Omental fat pad (tissue), 4 donors: ENCODE results near the gene PDGFD. TPM values are rescaled to one million over a fixed set of nuclear protein-coding genes. Genes with fewer than 3 reads are reported as not detected.

Source experiments
- ATAC-seq: fragments of 150-250 bp; one replicate; pipeline ENCODE4 v1.9.1; 2016; ENCODE audit warnings: mild to moderate bottlenecking, moderate library complexity; ENCODE audit not compliant: low FRiP score
- DNase-seq: peaks from one replicate; pipeline ENCODE4 v3.0.0-alpha.2; 2019; ENCODE audit warnings: low spot score
- total RNA-seq, 4 donors: library from RNA; depleted of rRNA; stranded (reverse); fragments of >200 nt; gene quantifications; one replicate each; pipeline ENCODE4 v1.1.0, GENCODE V29; 2016
- TF ChIP-seq, protein P1 (sequence below), 3 donors: fragments of 450-650 bp; IDR thresholded peaks; one replicate each; pipeline ENCODE4 v1.5.1; 2016 to 2017; ENCODE audit warnings: antibody characterized with exemption in 3 of 3, mild to moderate bottlenecking in 3 of 3, moderate library complexity in 2 of 3

The PDGFD gene
- total RNA-seq, 4 donors from 2014 or later = 11.3 to 63.1 (median 38.9) TPM

DNA sequence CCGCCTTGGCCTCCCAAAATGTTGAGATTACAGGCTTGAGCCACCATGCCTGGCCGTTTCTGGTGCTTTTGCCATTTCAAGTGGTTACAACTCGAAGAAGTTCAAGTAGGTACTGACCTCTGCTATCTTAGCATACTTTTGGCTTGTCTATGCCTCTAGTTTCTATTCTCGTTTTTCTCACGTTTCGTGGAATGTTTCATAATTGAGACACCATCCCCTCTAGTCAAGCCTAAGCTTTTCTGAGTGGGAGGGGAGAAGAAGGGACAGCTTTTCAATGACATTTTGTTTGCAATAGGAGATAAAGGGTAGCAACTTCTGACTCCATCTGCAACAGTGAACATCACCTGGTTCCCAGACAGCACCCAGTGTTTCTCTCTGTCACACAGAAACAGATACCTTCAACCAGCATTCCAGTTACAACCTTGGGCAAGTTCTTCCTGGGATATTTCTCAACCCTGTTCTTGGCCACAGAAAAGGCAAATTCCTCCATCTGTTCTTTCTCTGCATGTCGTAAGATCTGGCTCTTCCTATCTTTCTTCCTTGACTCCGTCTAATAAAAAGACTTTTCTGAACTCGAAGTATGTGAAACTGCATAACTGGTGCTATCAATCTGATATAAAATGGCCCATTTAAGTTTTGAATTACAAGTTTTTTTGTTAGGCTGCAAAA is 102.0 kb downstream of the PDGFD start:
- TF ChIP-seq, protein P1, sequence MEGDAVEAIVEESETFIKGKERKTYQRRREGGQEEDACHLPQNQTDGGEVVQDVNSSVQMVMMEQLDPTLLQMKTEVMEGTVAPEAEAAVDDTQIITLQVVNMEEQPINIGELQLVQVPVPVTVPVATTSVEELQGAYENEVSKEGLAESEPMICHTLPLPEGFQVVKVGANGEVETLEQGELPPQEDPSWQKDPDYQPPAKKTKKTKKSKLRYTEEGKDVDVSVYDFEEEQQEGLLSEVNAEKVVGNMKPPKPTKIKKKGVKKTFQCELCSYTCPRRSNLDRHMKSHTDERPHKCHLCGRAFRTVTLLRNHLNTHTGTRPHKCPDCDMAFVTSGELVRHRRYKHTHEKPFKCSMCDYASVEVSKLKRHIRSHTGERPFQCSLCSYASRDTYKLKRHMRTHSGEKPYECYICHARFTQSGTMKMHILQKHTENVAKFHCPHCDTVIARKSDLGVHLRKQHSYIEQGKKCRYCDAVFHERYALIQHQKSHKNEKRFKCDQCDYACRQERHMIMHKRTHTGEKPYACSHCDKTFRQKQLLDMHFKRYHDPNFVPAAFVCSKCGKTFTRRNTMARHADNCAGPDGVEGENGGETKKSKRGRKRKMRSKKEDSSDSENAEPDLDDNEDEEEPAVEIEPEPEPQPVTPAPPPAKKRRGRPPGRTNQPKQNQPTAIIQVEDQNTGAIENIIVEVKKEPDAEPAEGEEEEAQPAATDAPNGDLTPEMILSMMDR (IDR thresholded peaks at IDR 0.05) = no peak
- peak; percentile 73 for ATAC-seq
- no peak for DNase-seq

DNA sequence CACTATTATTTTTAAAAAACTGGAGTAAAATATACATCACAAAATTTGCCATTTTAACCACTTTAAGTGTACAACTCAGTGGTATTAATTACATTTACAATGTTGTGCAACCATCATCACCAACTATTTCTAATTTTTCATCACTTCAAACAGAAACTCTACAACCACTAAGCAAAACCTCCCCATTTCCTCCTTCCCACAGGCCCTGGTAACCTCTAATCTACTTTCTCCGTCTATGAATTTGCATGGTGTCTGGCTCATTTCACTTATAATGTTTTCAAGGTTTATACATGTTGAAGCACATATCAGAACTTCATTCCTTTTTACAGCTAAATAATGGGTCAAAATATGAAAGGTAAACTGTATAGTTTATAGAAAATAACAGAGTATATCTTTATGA is 103.1 kb downstream of the PDGFD start:
- TF ChIP-seq, protein P1 (IDR thresholded peaks at IDR 0.05) = no peak
- ATAC-seq (no peak), DNase-seq (no peak)

- DNase-seq = no peak
- TF ChIP-seq, protein P1 (IDR thresholded peaks at IDR 0.05) = no peak
- ATAC-seq = peak; percentile 71
Observed at GRCh38 chr11:104060004-104060794, 103.7 kb downstream of the PDGFD start.

GRCh38 chr11:104058680-104059079 is 105.3 kb downstream of the PDGFD start:
- DNase-seq = no peak
- TF ChIP-seq, protein P1 (IDR thresholded peaks at IDR 0.05) = no peak
- ATAC-seq = no peak

DNA sequence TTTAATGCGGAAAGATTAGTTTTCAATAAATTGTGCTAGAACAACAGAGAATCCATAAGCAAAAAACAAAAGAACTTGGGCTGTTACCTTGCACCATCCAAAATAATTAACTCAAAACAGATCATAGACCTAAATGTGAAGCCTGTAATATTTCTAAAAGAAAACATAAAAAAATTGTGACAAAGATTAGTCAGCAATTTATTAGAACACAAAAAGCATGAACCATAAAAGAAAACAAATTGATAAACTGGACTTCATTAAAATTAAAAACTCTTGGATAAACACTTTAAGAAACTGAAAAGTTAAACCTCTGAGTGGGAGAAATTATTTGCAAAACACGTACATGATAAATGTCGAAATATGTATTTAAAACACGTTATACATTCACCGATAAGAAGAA is 106.0 kb downstream of the PDGFD start:
- no peak for ATAC-seq
- TF ChIP-seq, protein P1 (IDR thresholded peaks at IDR 0.05) = no peak
- DNase-seq = no peak

- no peak for ATAC-seq
- DNase-seq = no peak
- TF ChIP-seq, protein P1 (IDR thresholded peaks at IDR 0.05) = no peak
Observed at GRCh38 chr11:104055596-104055995, 108.4 kb downstream of the PDGFD start.
